ENCODE measurements around the gene MYO1D.
"Not testable (repeated sequence)": the region's sequence is repeated elsewhere in the genome, so short reads cannot be mapped to it uniquely, and the experiment has no call there.

The MYO1D gene

DNA sequence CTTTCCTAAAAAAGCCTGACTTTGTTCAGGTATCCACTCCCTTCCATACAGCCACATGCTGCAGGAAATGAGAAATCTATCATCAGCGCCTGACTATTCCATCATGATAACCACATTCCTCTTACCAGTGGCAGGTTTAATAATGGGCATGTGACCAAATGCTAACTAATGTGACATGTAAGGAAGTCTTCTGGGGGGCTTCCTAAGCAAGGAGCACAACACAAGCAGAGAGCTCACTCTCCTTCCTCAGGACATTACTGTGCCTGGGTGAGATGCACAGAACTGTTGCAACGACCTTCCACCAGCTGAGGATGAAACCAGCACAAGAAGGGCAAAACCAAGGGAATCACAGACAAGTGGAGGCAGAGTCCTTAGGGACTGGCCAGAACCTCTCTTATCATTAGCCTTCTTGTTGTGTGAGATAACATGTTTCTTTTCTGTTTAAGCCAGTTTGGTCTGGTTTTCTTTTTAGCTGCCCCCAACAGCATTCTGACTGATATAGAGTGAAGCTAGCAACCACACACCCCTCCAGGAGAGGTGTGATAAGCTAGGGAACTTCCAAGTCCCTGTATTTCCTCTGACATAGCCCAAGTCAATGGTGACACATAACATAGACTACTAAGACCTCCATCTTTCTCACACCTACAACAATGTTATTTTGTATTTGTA is 16.9 kb downstream of the MYO1D start:
- no peak for DNase-seq (ENCODE audit: low read depth in 2 of 2, low spot score in 1 of 2)

DNA sequence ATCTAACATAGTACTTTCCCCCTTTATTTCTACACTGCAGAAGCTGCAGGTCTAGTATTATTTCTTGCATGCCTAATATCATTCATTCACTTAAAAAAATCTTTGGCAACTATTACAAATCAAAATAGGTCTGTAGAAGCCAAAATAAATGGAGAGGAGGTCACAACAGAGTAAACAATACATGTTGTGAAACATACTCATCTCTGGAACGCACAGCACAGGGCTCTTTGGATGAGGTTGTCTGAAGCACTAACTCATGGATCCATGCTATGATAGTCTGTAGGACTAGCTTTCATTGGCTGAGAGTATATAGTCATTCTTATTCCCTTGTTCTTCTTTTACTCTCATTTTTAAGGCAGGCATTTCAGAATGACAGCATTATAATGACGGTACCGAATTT is 21.3 kb downstream of the MYO1D start:
- DNase-seq (ENCODE audit: low read depth in 2 of 2, low spot score in 1 of 2) = no peak

DNA sequence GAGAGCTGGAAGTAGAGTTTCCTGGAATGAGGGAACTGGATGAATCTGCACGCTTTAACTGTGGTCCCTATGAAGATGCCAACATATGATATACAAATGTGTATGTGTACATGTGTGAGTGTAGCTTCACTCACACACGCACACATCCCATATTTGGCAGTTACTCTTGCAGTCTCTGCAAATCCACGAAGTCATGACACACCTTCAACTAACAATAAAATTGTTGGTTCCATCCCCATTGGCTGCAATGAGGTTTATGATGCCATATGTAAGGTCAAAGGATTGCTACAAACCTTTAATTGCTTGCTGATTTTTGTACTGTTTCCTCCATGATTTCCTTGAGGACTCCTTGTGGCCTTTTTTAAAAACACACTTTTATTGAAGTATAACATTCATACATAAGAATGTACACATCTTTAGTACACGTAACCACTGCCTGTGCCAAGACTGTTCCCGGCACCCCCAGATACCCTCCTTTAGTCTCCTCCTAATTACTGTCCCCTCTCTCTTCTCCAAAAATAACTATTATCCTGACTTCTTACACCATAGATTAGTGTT is 22.0 kb downstream of the MYO1D start:
- no peak for DNase-seq (ENCODE audit: low read depth in 2 of 2, low spot score in 1 of 2)

DNA sequence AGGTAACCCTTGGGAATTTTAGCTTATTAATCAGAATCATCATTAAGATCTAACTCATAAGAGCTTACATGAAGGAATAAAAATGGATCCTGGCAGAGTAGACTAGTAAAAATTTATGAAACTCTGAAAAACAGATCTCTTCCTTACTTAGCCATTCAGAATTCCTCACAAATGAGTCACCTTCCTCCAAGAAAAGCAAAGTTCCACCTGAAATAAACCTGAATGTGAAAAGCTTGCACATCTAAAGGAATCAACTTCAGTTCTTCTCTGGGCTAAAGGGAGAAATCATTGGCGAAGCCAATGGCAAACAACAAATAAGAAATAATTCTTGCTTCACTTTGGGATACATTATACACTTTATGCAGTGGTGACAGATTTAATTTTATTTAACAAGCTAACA is 22.7 kb downstream of the MYO1D start:
- DNase-seq (ENCODE audit: low read depth in 2 of 2, low spot score in 1 of 2) = no peak

DNA sequence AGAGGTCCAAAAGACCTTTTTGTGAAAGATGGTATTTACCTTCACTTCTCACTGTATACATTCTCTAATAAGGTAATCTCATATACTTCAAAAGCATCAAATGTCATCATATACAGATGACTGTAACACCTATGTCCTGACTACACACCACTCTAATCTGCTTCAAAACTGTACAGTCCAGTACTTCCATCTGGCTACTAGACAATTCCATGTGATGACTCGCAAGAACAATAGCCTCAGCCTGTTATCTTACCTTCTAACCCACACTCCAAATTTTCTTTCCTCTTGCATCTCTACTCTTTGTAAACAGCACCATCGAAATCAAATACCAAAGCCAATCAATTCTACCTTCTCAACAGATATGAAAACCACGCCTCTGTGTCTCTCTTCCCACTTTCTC is 24.1 kb downstream of the MYO1D start:
- DNase-seq (ENCODE audit: low read depth in 2 of 2, low spot score in 1 of 2) = no peak

DNA sequence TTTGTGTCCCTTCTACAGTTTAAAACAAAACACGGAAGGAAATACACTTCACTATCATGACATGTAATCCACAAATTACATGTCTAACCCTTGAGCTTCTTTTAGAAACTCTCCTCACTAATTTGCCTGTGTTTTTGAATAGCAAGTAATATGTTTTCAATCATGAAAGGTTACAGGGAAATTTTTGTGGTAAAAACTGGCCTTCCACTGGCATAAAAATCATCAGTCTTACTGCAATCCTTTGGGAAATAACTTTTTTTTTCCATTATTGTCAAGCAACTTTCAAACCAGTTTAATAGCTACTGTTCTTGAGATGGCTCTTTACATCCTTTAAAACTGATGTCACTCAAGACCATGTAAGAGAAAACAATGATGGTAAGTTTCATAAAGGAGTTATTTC is 27.0 kb downstream of the MYO1D start:
- DNase-seq (ENCODE audit: low read depth in 2 of 2, low spot score in 1 of 2) = no peak

DNA sequence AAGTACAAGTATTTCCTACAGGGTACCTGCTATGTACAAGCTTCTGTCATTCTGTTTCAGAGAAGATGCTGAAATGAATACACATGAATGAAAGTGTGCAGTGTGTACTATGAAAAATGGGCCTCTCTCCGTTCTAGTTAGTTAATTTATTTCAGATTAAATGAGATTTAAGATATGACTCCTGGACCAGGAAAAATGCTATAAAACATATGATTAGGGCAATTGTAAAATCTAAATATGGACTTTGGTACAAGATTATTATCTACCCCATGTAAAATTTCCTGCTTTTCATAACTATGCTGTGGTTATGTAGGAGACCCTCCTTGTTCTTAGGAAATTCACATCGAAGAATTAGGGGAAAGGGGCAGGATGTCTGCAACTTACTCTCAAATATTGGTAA is 28.9 kb downstream of the MYO1D start:
- DNase-seq (ENCODE audit: low read depth in 2 of 2, low spot score in 1 of 2) = no peak

DNA sequence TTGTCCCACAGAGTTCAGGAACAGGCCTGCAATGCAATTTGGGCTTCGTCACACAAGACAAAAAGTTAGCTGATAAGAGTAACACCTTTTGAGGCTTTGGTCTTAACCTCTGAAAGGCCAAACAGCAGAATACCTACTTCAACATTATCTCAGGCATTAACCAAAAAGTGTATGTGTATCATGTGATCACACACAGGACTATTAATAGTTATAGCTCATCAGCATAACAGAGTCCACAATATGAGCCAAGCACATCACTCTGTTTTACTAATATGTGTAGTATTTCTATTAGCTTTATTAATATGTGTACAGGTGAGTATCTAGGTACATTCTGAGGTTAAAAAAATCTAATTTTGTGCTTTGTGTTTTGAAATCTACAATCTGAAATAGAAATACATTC is 30.8 kb downstream of the MYO1D start:
- DNase-seq (ENCODE audit: low read depth in 2 of 2, low spot score in 1 of 2) = no peak

DNA sequence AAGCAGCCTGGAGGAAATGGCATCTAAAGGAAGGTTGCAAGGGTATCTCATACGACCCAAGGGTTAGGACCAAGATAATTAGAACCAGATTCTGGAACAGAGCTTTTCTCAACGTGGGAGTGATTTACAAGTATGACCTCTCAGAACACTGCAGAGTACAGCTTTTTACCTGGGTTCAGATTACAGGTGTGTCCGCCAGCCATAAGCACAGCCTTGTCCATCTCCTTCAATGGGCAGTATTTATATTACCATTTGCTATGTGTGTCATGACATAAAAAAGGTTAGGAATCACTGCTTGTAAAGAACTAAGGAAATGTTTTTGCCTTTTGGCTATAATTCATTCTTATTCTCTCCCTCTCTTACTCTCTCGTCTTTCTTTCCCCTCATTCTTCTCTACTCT is 36.7 kb downstream of the MYO1D start:
- DNase-seq (ENCODE audit: low read depth in 2 of 2, low spot score in 1 of 2) = no peak

DNA sequence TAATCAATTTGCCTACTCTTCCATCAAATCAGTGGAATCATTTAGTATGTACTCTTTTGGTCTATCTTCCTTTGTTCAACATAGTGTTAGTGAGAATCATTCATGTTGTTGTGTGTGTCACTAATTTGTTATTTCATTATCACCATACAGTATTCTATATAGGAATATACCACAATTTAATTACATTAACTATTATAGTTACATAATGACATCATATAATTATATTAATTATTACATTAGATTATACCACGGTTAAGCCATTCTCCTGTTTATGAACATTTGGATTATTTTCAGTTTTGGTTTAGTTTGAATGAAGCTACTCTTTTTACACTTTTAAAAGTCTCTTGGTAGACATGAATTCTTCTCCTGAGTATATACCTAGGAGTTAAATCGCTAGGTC is 40.4 kb downstream of the MYO1D start:
- no peak for DNase-seq (ENCODE audit: low read depth in 2 of 2, low spot score in 1 of 2)

DNA sequence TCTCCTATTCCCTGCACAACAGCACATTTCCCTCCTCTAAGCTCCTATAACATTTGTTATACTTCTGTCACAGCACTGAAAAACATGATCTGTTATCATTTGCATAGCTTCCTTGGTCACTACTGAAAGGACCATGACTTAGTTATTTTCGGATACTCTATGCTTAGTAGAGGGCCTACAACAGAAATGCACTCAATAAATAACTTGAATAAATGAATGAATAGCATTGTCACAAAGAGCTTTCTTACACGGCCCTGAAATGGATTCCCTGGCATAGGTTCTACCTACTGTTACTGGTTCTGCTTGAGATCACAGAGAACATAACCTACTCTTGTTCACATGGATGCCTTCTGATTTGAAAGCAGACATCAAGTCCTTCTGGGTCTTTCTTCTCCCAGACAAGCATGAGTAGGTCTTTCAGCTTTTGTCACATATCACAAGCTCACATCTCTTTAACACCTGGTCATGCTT is 41.6 kb downstream of the MYO1D start:
- no peak for DNase-seq (ENCODE audit: low read depth in 2 of 2, low spot score in 1 of 2)

DNA sequence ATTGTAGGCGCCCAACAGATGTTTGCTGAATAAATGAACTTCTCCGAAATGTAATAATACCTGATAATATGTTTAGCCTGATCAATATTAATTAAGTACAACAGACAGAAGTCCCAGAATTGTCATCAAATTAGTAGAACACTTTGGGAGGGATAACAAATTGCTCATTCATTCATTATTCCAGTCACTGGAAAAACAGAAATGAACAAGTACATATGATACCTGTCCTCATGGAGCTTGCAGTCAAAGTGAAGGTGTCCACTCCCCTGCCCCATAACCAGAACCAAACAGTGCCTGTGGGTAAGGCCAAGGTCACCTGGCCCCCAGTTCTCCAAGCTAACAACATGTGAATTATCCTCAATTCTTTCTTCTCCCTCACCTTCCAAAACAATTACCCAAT is 42.8 kb downstream of the MYO1D start:
- no peak for DNase-seq (ENCODE audit: low read depth in 2 of 2, low spot score in 1 of 2)

DNA sequence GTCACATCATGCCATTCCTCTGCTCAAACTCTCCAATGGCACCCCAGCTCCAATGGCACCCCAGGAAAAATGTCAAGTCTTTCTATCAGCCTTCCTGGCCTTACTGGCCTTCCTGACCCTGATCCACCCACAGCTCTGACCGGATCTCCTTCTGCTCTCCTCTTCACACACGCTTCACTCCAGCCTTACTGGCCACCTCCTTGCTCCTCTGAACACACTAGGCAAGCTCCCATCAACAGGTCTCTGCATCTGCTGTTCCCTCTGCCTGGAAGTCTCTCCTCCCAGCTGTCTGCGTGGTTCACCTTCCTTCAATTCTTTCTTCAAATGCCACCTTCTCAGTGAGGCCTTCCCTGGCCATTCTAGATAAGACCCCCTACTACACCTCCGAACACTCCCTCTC is 43.4 kb downstream of the MYO1D start:
- no peak for DNase-seq (ENCODE audit: low read depth in 2 of 2, low spot score in 1 of 2)

DNA sequence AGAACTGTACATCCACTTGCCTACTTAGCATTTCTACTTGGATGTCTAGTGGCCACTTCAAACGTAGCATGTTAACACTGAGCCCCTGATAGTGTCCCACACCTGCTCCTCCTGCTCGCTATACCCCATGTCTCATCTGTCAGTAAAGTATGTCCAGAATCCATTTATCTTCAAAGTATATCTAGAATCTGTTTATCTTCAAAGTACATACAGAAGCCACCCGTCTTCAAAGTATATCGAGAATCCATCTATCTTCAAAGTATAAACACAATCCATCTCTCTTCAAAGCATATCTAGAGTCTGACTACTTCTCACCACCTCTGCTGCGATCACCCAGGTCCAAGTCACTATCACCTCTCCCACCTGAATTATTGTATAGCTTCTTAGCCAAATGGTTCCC is 43.8 kb downstream of the MYO1D start:
- DNase-seq (ENCODE audit: low read depth in 2 of 2, low spot score in 1 of 2) = no peak

DNA sequence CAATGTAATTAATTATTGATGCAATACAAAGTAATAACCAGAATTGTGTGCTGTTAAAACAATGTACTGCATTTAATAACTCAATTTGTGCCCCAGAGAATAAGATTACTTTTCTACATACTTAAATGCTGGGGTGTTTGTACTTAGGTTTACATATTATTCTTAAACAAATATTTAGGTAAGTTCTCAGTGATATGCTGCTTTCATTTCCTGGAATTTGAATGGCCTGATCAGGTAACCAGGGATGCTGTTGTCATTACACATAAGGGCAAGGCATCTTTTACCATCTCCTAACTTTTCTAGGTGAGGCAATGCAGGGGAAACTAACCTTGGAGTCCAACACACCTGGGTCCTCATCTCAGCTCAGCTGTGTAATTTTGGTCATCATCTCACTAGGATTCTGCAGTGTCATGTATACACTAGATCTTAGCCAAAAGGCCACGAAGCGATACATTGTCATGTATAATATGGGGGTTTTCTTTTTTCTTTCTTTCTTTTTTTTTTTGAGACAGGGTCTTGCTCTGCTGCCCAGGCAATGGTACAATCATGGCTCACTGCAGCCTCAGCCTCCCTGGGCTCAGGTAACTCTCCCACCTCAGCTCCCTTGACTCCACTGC is 45.2 kb downstream of the MYO1D start:
- no peak for DNase-seq (ENCODE audit: low read depth in 2 of 2, low spot score in 1 of 2)

DNA sequence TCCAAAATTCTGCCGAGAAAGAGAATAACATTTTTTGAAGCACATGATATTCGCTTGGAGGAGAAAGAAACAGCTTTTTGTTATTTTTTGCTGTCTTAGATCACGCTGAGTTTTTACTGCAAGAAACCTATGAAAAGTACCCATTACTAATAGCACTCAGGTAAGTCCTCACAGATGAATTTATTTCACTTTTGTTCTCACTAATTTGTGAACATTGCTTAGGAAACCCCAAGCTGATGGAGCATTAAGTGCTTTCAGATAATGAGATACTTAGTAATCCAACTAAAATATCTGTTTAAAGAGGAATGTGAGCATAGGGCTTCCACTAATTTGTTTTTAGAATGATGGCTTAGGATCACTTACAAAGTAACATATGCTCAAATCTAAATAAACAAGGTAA is 45.7 kb downstream of the MYO1D start:
- DNase-seq (ENCODE audit: low read depth in 2 of 2, low spot score in 1 of 2) = no peak

DNA sequence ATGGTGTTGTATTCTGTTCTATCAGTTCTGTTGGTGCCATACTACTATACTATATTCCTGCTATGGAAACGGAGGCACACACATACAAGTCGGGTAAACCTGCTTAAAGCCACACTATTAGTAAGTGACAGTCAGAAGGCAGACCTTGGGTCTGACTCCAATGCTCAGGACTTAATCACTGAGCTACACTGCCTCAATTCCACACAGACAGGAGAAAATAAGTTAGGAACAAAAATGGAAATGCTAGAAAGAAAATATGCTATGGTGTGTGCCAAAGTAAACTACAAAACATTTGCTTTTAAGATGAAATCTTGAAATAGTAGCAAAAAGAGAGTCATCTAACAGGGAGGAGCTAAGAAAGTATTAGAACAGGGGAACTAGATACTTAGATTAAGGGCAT is 48.1 kb downstream of the MYO1D start:
- DNase-seq (ENCODE audit: low read depth in 2 of 2, low spot score in 1 of 2) = no peak

DNA sequence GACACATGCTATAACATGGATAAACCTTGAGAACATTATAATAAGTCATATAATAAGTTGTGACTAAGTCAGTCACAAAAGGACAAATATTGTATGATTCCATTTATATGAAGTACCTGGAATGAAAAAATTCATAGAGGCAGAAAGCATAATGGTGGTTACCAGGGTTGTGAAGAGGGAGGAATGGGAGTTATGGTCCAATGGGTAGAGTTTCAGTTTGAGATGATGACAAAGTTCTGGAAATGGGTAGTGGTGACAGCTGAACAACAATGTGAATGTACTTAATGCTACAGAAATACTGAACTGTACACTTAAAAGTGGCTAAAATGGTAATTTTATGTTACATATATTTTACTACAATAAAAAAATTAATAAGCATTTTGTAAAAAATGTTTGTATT is 49.7 kb downstream of the MYO1D start:
- DNase-seq (ENCODE audit: low read depth in 2 of 2, low spot score in 1 of 2) = no peak

DNA sequence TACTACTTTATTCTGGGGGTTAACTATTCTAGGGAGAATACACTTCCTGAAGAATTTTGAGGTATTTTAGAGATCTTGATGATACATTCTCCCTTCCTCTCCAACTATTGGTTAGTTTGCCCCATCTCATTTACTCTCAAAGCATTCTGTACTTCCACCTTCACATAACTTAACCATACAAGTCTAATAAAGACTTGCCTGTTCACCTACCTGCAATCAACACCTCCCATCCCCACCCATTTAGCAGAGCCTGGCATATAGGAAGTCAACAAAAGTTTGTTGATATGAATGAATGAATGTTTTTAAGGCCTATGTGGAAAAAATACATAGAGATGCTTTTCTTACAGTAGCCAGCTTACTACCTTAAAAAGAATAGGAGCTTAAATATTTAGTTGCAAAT is 50.8 kb downstream of the MYO1D start:
- DNase-seq (ENCODE audit: low read depth in 2 of 2, low spot score in 1 of 2) = no peak

DNA sequence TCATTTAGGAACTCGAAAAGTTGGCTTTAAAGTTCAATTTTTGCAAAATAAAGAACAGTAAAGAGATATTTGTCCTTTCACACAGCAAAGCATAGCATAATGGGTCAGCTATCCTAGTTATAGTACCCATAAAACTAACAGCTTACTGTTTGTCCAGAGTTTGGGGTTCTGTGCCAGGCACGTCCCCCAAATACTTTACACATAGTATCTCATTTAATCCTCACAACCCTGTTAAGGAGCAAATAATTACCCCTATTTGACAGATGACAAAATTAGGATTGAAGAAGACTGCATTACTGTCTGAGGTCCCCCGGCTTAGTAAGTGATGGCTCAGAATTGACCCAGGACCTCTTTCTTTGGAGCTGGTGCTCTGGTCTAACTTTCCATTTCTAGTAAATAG is 52.6 kb downstream of the MYO1D start:
- no peak for DNase-seq (ENCODE audit: low read depth in 2 of 2, low spot score in 1 of 2)

DNA sequence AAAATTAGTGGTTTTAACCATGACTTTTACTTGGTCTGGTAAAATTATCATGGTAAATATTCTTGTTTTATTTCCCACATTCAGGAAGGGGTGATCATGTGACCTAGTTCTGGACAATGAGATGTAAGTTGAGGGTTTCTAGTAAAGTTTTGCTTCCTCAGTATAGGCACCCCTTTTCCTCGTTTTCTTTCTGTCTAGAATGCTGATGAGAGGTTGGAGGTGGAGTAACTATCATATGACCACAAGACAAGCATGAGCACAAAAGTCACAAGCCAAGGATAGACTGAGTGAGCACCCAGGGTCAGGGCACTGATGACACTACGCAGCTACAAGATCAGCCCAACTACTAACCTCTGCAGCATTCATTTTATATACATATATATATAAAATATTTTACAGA is 53.9 kb downstream of the MYO1D start:
- no peak for DNase-seq (ENCODE audit: low read depth in 2 of 2, low spot score in 1 of 2)

DNA sequence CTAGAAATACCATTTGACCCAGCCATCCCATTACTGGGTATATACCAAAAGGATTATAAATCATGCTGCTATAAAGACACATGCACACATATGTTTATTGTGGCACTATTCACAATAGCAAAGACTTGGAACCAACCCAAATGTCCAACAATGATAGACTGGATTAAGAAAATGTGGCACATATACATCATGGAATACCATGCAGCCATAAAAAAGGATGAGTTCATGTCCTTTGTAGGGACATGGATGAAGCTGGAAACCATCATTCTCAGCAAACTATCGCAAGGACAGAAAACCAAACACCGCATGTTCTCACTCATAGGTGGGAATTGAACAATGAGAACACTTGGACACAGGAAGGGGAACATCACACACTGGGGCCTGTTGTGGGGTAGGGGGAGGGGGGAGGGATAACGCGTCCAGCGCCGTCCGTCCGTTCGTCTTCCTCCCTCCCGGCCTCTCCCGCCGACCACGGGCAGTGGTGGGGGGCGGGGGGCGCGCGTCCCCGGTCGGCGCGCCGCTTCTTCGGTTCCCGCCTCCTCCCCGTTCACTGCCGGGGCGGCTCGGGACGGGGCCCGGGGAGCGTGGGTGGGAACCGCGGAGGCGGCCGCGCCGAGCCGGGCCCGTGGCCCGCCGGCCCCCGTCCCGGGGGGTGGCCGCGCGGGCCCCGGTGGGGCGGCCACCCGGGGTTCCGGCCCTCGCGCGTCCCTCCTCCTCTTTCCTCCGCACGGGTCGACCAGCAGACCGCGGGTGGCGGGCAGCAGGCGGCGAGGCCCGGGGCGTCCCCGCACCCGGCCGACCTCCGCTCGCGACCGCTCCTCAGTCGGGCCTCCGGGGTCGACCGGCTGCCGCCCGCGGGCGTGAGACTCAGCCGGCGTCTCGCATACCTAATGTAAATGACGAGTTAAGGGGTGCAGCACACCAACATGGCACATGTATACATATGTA is 54.7 kb downstream of the MYO1D start:
- DNase-seq (ENCODE audit: low read depth in 2 of 2, low spot score in 1 of 2) = not testable (repeated sequence)
